GM06990 (cell line): ENCODE measurements around the gene NFKBIB.
"Not testable (repeated sequence)": the region's sequence is repeated elsewhere in the genome, so short reads cannot be mapped to it uniquely, and the experiment has no call there.

Source experiments
- DNase-seq: peaks from one replicate; pipeline ENCODE4 v3.0.0-alpha.2; 2011; ENCODE audit not compliant: insufficient read length; ENCODE audit errors: extremely low read depth
- H3K27me3 ChIP-seq: replicated peaks from 2 replicates; pipeline ENCODE4 v1.6.0; 2011; ENCODE audit warnings: low read length; ENCODE audit not compliant: control insufficient read depth, insufficient read depth
- H3K36me3 ChIP-seq: 2 replicates; pipeline ENCODE4 v1.5.1; 2011; ENCODE audit warnings: low read length; ENCODE audit not compliant: control insufficient read depth, insufficient read depth
- H3K4me3 ChIP-seq: replicated peaks from 2 replicates; pipeline ENCODE4 v1.5.1; 2011; ENCODE audit warnings: low read depth, mild to moderate bottlenecking, control low read depth, low read length
- TF ChIP-seq, protein P1 (sequence below): IDR thresholded peaks from 2 replicates; pipeline ENCODE4 v1.5.1; 2011; ENCODE audit warnings: low read length, control low read depth, mild to moderate bottlenecking, inconsistent platforms; ENCODE audit not compliant: insufficient read depth, poor library complexity, severe bottlenecking

Gene NFKBIB

DNA sequence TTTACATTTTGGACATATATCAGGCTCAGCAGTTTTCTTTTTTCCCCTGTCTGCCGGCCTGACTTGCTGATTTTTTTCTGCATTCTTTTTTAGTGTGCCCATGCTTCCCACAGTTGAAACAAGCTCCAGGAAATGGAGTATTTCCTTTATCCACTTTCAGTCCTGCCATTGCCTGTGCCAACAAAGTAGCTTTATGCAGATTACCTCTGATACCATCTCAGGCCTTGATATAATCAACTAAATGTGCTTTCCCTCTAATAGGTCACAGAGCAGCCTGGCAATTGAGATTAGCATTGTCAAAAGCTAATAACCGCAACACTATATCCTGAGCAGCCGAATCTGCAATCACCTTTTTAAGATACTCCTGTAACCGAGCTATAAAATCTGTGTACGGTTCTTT is 40.2 kb downstream of the NFKBIB start:
- TF ChIP-seq, protein P1, sequence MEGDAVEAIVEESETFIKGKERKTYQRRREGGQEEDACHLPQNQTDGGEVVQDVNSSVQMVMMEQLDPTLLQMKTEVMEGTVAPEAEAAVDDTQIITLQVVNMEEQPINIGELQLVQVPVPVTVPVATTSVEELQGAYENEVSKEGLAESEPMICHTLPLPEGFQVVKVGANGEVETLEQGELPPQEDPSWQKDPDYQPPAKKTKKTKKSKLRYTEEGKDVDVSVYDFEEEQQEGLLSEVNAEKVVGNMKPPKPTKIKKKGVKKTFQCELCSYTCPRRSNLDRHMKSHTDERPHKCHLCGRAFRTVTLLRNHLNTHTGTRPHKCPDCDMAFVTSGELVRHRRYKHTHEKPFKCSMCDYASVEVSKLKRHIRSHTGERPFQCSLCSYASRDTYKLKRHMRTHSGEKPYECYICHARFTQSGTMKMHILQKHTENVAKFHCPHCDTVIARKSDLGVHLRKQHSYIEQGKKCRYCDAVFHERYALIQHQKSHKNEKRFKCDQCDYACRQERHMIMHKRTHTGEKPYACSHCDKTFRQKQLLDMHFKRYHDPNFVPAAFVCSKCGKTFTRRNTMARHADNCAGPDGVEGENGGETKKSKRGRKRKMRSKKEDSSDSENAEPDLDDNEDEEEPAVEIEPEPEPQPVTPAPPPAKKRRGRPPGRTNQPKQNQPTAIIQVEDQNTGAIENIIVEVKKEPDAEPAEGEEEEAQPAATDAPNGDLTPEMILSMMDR: no peak
- H3K4me3 ChIP-seq: no peak overlapping the region
- no peaks in the 10 kb centered on the region for H3K36me3 ChIP-seq
- no peaks in the 10 kb centered on the region for H3K27me3 ChIP-seq
- no peak for DNase-seq

DNA sequence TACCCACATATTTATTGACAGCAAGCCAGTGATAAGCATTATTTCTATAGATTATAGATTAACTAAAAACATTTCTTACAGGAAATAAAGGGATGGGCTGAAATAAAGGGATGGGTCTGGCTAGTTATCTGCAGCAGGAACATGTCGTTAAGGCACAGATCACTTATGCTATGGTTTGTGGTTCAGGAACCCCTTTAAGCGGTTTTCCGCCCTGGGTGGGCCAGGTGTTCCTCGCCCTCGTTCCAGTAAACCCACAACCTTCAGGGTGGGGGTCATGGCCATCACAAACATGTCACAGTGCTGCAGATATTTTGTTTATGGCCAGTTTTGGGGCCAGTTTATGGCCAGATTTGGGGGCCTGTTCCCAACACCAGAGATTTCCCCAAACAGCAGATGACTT is 41.7 kb downstream of the NFKBIB start:
- not testable (repeated sequence) for H3K27me3 ChIP-seq, H3K4me3 ChIP-seq, H3K36me3 ChIP-seq, DNase-seq

DNA sequence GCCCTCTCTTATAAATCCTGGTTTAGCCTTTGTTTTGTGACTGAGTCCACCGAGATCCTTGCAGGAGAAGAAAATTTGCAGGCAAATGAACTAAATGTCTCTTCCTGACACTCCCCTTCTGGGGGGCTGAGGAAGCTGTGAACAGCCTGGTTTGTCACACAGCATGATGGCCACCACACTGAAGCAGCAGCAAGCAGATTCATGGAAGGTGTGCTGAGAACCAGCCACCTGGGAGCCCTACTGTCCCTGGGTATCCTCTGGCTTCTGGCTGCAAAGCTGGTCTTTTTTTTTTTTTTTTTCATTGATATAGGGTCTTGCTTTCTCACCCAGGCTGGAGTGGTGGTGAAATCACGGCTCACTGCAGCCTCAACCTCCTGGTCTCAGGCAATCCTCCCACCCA is 42.2 kb downstream of the NFKBIB start:
- TF ChIP-seq, protein P1: no peak
- H3K27me3 ChIP-seq: no peaks in the 10 kb centered on the region
- no peaks in the 10 kb centered on the region for H3K36me3 ChIP-seq
- H3K4me3 ChIP-seq: no peak overlapping the region
- no peak for DNase-seq

DNA sequence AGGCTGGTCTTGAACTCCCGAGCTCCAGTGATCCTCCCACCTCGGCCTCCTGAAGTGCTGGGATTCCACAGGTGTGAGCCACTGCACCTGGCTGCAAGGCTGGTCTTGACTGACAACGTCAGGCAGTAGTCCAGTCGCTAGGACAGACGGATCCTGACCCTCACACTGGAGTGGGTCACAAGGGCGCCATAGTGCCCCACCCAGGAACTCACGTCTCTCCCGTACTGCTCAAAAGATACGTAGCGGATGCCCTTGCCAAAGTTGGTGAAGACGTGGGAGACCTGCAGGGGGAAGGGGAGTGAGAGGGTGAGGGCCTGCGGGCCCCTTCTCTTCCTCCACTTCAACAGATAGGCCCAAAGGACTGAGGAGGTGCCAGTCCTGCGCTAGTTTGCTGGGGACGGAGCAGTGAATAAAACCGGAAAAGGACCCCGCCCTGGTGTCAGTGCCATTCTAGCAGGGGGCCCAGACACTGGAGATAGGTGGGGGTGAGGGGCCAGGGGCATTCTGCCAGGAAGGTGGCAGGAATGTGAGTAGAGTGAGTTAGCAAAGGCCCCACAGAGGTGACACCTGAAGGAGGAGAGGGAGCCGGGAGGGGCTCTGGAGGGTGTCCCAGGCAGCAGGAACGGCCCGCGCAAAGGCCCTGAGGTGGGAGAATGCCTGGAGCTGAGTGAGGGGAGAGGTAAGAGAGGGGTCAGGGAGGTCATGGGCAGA is 42.9 kb downstream of the NFKBIB start:
- Histone ChIP-seq H3K27me3 (no peaks in the 10 kb centered on the region), H3K4me3 (no peak overlapping the region), H3K36me3 (no peaks in the 10 kb centered on the region)
- TF ChIP-seq, protein P1: no peak
- no peak for DNase-seq

DNA sequence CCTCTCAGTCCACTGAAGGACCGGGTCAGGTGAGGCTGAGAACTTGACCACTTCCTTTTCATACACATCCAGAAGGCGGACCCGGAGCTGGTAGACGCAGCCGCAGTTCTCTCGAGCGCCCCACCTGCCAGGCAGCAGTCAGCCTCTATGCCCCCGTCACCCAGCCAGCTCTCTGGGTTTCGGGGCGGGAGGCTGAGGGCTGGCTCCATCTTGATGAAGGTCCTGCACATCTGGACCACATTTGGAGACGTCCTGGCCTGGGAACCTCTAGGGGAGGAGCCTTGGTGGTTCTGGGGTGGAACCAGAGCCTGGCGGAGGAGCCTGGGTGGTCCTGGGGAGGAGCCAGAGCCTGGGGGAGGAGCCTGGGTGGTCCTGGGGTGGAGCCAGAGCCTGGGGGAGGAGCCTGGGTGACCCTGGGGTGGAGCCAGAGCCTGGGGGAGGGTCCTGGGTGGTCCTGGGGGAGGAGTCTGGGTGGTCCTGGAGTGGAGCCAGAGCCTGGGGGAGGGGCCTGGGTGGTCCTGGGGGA is 45.3 kb downstream of the NFKBIB start:
- Histone ChIP-seq H3K4me3 (no peak overlapping the region), H3K36me3 (no peaks in the 10 kb centered on the region), H3K27me3 (no peaks in the 10 kb centered on the region)
- DNase-seq: no peak
- TF ChIP-seq, protein P1: no peak

DNA sequence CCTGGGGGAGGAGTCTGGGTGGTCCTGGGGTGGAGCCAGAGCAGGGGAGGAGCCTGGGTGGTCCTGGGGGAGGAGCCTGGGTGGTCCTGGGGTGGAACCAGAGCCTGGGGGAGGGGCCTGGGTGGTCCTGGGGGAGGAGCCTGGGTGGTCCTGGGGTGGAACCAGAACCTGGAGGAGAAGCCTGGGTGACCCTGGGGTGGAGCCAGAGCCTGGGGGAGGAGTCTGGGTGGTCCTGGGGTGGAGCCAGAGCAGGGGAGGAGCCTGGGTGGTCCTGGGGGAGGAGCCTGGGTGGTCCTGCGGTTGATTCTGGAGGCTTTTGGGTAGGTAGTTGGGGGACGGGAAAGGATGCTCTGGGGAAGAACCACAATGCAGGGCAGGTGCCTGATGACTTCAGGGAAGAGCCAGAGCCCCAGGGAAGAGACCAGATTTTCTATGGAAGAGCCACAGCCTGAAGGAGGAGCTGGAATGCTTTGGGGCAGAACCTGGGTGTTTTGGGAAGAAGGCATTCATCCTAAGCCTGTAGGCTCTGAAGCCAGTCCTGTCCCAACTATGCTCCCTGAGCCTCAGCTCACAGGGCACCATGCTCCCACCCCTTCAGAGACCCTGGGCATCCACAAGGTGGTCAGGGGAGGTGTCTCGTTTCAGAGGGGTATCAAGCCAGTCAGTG is 45.9 kb downstream of the NFKBIB start:
- DNase-seq: no peak
- TF ChIP-seq, protein P1: no peak
- Histone ChIP-seq H3K36me3 (no peaks in the 10 kb centered on the region), H3K27me3 (no peaks in the 10 kb centered on the region), H3K4me3 (no peak overlapping the region)
